Cardiac fibroblast (primary cell): ENCODE results near the gene GOLGA6L9.
"Not testable (repeated sequence)": the region's sequence is repeated elsewhere in the genome, so short reads cannot be mapped to it uniquely, and the experiment has no call there.

Experiments
- DNase-seq, 2 donors: peaks; one replicate each; pipeline versions ENCODE4 v3.0.0 to v3.0.0-alpha.2; 2010; ENCODE audit warnings: low read depth in 2 of 2
- H3K4me3 ChIP-seq, 2 donors: replicated peaks in 1 of 2; 1 replicate in 1 of 2; 2 replicates in 1 of 2; pipeline ENCODE4 v1.5.1; 2011; ENCODE audit warnings: low read depth in 2 of 2, low read length in 2 of 2, mild to moderate bottlenecking in 2 of 2, moderate library complexity in 1 of 2
- CTCF ChIP-seq: IDR thresholded peaks from one replicate; pipeline ENCODE4 v1.5.1; 2011; ENCODE audit warnings: low read depth, mild to moderate bottlenecking, low read length, inconsistent platforms

GOLGA6L9 gene, protein sequence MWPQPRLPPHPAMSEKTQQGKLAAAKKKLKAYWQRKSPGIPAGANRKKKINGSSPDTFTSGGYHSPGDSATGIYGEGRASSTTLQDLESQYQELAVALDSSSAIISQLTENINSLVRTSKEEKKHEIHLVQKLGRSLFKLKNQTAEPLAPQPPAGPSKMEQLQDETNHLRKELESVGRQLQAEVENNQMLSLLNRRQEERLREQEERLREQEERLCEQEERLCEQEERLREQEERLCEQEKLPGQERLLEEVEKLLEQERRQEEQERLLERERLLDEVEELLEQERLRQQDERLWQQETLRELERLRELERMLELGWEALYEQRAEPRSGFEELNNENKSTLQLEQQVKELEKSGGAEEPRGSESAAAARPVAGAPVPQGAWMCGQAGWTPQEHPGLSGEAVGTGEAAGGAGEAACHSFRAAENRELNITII

GRCh38 chr15:82429693-82430092, at the start of gene GOLGA6L9:
TSS of gene GOLGA6L9 (plus strand) at chr15:82429816. CDS start at chr15:82430080, 264 bp downstream.
- not testable (repeated sequence) for H3K4me3 ChIP-seq, DNase-seq

DNA sequence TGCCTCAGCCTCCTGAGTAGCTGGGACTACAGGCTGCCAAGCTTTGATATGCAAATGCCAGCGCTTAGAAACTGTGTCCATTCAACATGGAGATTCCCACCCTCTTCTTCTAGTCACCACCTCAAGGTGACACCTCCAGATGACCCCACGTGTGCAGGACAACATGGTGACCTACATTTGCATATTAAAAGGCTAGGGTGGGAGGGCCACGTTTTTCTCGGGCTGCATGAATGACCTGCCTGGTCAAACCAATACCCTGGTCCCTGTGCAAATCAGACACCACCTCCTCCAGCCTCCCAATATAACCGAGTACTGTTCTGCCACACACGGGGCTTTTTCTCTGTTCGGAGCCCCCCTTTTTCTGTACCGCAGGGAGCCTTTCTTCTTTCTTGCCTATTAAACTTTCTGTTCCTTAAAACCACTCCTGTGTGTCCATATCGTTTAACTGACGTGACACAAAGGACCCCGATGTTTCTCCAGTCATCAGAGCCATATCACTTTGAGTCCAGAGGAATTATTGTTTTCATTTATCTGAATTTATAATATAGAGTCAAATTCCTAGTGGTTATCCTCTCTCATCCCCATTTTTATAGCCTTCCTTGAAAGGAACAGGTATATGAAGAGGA, 48.2 kb upstream of the GOLGA6L9 start:
- not testable (repeated sequence) for DNase-seq, H3K4me3 ChIP-seq

- H3K4me3 ChIP-seq, DNase-seq: not testable (repeated sequence)
Measured at GRCh38 chr15:82387209-82387608, 42.4 kb upstream of the GOLGA6L9 start.

- DNase-seq, H3K4me3 ChIP-seq: not testable (repeated sequence)
Measured at GRCh38 chr15:82390152-82390551, 39.5 kb upstream of the GOLGA6L9 start.

GRCh38 chr15:82392077-82392476, 37.5 kb upstream of the GOLGA6L9 start:
- H3K4me3 ChIP-seq, DNase-seq: not testable (repeated sequence)

DNA sequence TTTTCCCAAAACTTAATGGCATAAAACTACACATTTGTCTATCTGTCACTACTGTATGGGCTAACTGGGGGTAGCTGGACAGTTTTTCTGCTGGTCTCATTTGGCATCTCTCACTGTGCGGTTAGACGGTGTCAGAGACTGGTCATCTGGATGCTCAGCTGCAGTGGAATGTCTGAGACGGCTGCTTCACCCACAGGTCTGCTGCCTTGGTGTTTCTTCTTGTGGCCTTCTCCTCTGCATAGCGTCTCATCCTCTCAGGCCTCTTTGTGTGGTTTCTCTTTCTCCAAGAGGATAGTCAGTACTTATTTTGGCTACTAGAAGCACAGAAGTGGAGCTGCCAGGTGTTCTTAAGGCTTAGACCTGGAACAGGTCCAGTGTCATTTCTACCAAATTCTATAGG, 35.9 kb upstream of the GOLGA6L9 start:
- peak in 1 of 2 donors; percentile 54 for DNase-seq
- TF ChIP-seq CTCF = no peak
- no peak overlapping the region for H3K4me3 ChIP-seq

GRCh38 chr15:82395788-82396187, 33.8 kb upstream of the GOLGA6L9 start:
- H3K4me3 ChIP-seq, DNase-seq: not testable (repeated sequence)

- no peak overlapping the region for H3K4me3 ChIP-seq
- no peak for TF ChIP-seq CTCF
- no peak for DNase-seq
Measured at GRCh38 chr15:82397817-82398216, 31.8 kb upstream of the GOLGA6L9 start.

DNA sequence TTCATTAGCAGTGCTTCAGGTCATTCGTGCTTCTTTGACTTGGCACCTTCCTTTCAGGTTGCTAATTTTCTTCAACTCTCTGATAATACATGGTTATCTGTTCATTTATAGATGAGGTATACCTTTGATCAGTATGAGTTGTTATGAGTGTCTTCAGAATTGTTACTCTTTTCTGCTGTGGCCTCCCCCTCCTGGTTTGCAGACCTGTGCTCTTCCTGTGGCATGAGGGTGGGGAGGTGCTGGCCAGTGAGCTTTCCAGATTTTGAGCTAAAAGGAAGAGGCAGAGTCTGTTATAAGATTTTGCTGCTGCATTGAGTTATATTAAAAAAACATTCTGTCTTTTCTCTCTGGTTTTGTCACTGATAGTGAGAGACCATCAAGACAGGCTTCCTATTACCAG, 30.8 kb upstream of the GOLGA6L9 start:
- TF ChIP-seq CTCF = no peak
- no peak for DNase-seq
- no peak overlapping the region for H3K4me3 ChIP-seq

- not testable (repeated sequence) for DNase-seq, H3K4me3 ChIP-seq
Measured at GRCh38 chr15:82399366-82400103, 30.1 kb upstream of the GOLGA6L9 start.

DNA sequence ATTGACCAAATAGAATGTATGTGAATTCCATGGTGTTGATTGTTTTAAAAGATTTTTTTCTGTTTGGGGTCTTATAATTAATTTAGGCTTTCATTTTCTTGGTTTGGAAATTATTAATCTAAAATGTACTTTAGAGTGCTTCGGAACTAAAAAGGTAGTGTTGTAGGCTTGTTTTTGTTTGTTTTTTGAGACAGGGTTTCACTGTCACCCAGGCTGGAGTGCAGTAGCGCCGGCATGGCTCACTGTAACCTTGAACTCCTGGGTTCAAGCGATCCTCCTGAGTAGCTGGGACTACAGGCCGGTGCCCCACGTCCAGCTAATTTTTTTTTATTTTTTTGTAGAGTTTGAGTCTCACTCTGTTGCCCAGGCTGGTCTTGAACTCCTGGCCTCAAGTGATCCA, 27.7 kb upstream of the GOLGA6L9 start:
- not testable (repeated sequence) for H3K4me3 ChIP-seq, DNase-seq

GRCh38 chr15:82402341-82402740, 27.3 kb upstream of the GOLGA6L9 start:
- not testable (repeated sequence) for DNase-seq, H3K4me3 ChIP-seq

GRCh38 chr15:82406211-82406610, 23.4 kb upstream of the GOLGA6L9 start:
- not testable (repeated sequence) for DNase-seq, H3K4me3 ChIP-seq

GRCh38 chr15:82410306-82410705, 19.3 kb upstream of the GOLGA6L9 start:
- peak in 1 of 2 donors; percentile 31 for DNase-seq
- not testable (repeated sequence) for H3K4me3 ChIP-seq
